T-cell (primary cell): Measurements from ENCODE around the gene NEUROG1. TPM values are rescaled to one million over a fixed set of nuclear protein-coding genes. Genes with fewer than 3 reads are reported as not detected.
"Not testable (repeated sequence)": the region's sequence is repeated elsewhere in the genome, so short reads cannot be mapped to it uniquely, and the experiment has no call there.

ENCODE experiments used
- ATAC-seq, 4 experiments: fragments of 200-7000 bp in 3 of 4; fragments of 150-1000 bp in 1 of 4; cut with Tn5 transposase; replicated peaks in 1 of 4; 1 replicate in 3 of 4; 2 replicates in 1 of 4; pipeline ENCODE4 v1.10.0; 2021; ENCODE audit warnings: moderate library complexity in 3 of 4, mild to moderate bottlenecking in 2 of 4, moderate number of reproducible peaks in 1 of 4
- CTCF ChIA-PET, 2 donors: fragments of 300-600 bp; sonication (Branson Sonifier 250); formaldehyde crosslinking; loops; one replicate each; lab custom pipeline; 2022; ENCODE audit warnings: antibody characterized with exemption in 2 of 2; lab: Charles Lee
- POLR2A ChIA-PET, 2 donors: fragments of 300-600 bp; sonication (Branson Sonifier 250); formaldehyde crosslinking; loops; one replicate each; lab custom pipeline; 2022; ENCODE audit warnings: antibody characterized with exemption in 2 of 2; lab: Charles Lee
- DNase-seq, 35 experiments: peaks; one replicate each; pipeline versions ENCODE4 v3.0.0 to v3.0.0-alpha.2; 2013 to 2023
- H3K27ac ChIP-seq: one replicate; pipeline ENCODE4 v1.5.1; 2013; ENCODE audit warnings: low read length
- H3K27me3 ChIP-seq, 2 experiments: replicated peaks in 1 of 2; 1 replicate in 1 of 2; 2 replicates in 1 of 2; pipeline versions ENCODE4 v1.6.1 to v1.7.0; 2013; ENCODE audit warnings: low read length in 1 of 2, mixed read lengths in 1 of 2; ENCODE audit not compliant: control insufficient read depth in 2 of 2, insufficient read depth in 2 of 2; ENCODE audit errors: extremely low read depth in 1 of 2
- H3K36me3 ChIP-seq, 2 donors: 1 replicate in 1 of 2; 2 replicates in 1 of 2; pipeline versions ENCODE4 v1.6.1 to v1.7.0; 2013; ENCODE audit warnings: low read length in 1 of 2; ENCODE audit not compliant: control insufficient read depth in 2 of 2, insufficient read depth in 1 of 2; ENCODE audit errors: extremely low read depth in 1 of 2
- H3K4me1 ChIP-seq, 2 experiments: 1 replicate in 1 of 2; 2 replicates in 1 of 2; pipeline versions ENCODE4 v1.6.1 to v1.7.0; 2013; ENCODE audit warnings: low read length in 2 of 2, mixed read lengths in 1 of 2; ENCODE audit not compliant: insufficient read depth in 2 of 2, control insufficient read depth in 1 of 2; ENCODE audit errors: extremely low read depth in 1 of 2
- H3K4me3 ChIP-seq, 2 donors: 1 replicate in 1 of 2; 2 replicates in 1 of 2; pipeline versions ENCODE4 v1.5.1 to v1.7.0; 2013; ENCODE audit warnings: mild to moderate bottlenecking in 2 of 2, low read length in 1 of 2, moderate library complexity in 1 of 2; ENCODE audit not compliant: control insufficient read depth in 1 of 2; ENCODE audit errors: extremely low read depth in 1 of 2
- H3K9me3 ChIP-seq: 2 replicates; pipeline ENCODE4 v1.7.0; 2013
- H3K27ac Mint-ChIP-seq, 2 donors: one replicate each; pipeline ENCODE4 v1.8.0; 2020 to 2021; ENCODE audit warnings: mild to moderate bottlenecking in 2 of 2, mixed read lengths in 2 of 2
- H3K27me3 Mint-ChIP-seq, 2 donors: one replicate each; pipeline ENCODE4 v1.8.0; 2021 to 2022; ENCODE audit warnings: mixed read lengths in 2 of 2
- H3K36me3 Mint-ChIP-seq: one replicate; pipeline ENCODE4 v1.8.0; 2021; ENCODE audit warnings: mixed read lengths
- H3K4me1 Mint-ChIP-seq, 3 donors: one replicate each; pipeline ENCODE4 v1.8.0; 2020 to 2022; ENCODE audit warnings: mixed read lengths in 3 of 3, mild to moderate bottlenecking in 1 of 3
- H3K4me3 Mint-ChIP-seq, 3 donors: one replicate each; pipeline ENCODE4 v1.8.0; 2020 to 2022; ENCODE audit warnings: mild to moderate bottlenecking in 3 of 3, mixed read lengths in 3 of 3, moderate library complexity in 3 of 3
- H3K9me3 Mint-ChIP-seq, 3 donors: one replicate each; pipeline ENCODE4 v1.8.0; 2020 to 2022; ENCODE audit warnings: mixed read lengths in 3 of 3
- WGBS: methylation state at CpG from one replicate; pipeline ENCODE4 v1.1.5; 2013; ENCODE audit warnings: missing lambda C conversion rate; ENCODE audit not compliant: insufficient coverage; 5-methylcytosine and 5-hydroxymethylcytosine counted together
- total RNA-seq, 35 experiments: library from RNA in 6 of 35; stranded (reverse) in 6 of 35; fragments of 120-200 nt in 1 of 35; gene quantifications; one replicate each; pipeline versions ENCODE4 v1.2.1 to v1.2.4 and lab custom pipeline; 2013 to 2026

Gene NEUROG1
- total RNA-seq, 5 donors from 2014 or later (not counting 1 experiment from before 2014, with no cell fraction given): not detected

DNA sequence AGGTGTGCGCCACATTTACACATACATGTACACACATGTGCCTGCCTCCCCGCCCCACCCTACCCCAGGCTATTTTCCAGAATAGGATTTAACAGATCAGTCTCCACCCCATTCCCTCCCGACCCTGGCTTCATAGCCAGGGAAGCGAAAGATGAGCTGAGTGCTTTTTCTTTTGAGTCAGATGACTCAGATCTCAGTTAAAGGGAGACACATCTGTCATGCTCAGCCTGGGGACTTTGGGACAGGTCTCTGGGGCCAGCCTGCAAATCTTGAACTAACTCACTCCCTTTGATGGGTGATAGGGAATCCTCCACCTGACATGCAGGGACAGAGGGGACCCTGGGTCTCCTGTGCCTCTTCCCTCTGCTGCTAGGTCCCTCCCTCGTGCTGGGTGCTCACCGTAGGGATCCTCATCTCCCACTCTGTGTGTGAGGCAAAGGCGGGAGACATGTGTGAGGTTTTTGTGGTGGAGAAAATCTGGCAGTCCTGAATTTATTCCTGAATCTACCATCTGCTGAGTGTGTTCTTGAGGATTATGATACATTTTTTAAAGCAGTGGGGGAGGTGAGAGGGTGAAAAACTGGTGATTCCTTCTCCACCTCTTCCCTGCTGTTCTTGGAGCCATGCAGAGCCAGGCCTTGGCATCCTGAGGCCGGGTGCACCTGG lies 37.7 kb downstream of the NEUROG1 start:
- Mint-ChIP-seq H3K4me3 (no peak overlapping the region), H3K4me1 (no peaks in the 10 kb centered on the region), H3K27me3 (peaks cover 43 to 49% of the 10 kb centered on the region in 2 donors), H3K27ac (no peak overlapping the region), H3K9me3 (no peaks in the 10 kb centered on the region), H3K36me3 (no peaks in the 10 kb centered on the region)
- Histone ChIP-seq H3K9me3 (no peaks in the 10 kb centered on the region), H3K4me3 (no peak overlapping the region), H3K27ac (no peak overlapping the region), H3K36me3 (no peaks in the 10 kb centered on the region), H3K27me3 (peaks cover under 1 to 23% of the 10 kb centered on the region in 2 experiments), H3K4me1 (no peaks in the 10 kb centered on the region)
- CTCF ChIA-PET: no interaction called here
- WGBS: 67% methylated on average over 3 of the region's 8 CpGs
- ATAC-seq: no peak
- DNase-seq: no peak
- POLR2A ChIA-PET: no interaction called here

DNA sequence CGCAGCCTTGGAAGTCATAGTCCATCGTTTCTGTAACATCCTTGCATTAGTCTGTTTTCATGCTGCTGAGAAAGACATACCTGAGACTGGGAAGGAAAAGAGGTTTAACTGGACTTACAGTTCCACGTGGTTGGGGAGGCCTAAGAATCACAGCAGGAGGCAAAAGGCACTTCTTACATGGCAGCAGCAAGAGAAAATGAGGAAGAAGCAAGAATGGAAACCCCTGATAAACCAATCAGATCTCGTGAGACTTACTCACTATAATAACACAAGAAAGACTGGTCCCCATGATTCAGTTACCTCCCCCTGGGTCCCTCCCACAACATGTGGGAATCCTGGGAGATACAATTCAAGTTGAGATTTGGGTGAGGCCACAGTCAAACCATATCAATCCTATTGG lies 40.2 kb downstream of the NEUROG1 start:
- DNase-seq, ATAC-seq, H3K27ac ChIP-seq, H3K4me3 ChIP-seq, H3K36me3 ChIP-seq, H3K4me1 ChIP-seq, CTCF ChIA-PET, H3K27ac Mint-ChIP-seq, H3K36me3 Mint-ChIP-seq, H3K9me3 Mint-ChIP-seq, H3K4me3 Mint-ChIP-seq, H3K9me3 ChIP-seq, H3K4me1 Mint-ChIP-seq, POLR2A ChIA-PET: not testable (repeated sequence)
- peaks cover 47 to 50% of the 10 kb centered on the region in 2 donors for H3K27me3 Mint-ChIP-seq
- H3K27me3 ChIP-seq: peaks cover 7 to 45% of the 10 kb centered on the region in 2 experiments
- 93% methylated on average over 2 of the region's 4 CpGs for WGBS

DNA sequence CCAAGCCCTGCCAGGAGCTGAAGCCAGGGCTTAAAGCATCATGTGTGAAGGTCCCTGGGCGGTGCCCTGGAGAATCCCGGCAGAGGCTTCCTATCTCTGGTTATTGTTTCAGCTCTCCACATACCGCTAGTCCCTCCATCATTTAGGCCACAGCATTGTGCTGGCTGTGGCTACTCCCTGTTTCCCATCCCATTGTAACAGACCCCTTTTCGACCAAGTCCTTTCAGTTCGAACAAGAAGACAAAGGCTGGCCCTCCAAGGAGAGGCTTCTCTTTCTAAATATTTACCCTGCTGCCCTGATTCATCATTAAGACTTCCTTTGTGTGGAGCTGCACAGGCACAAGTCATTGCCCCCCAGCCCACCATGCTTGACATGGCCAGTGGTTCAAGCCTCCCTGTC lies 41.6 kb downstream of the NEUROG1 start:
- Histone ChIP-seq H3K4me1 (peaks cover 0 to 2% of the 10 kb centered on the region in 2 experiments), H3K27ac (no peak overlapping the region), H3K27me3 (peaks cover 7 to 58% of the 10 kb centered on the region in 2 experiments), H3K9me3 (no peaks in the 10 kb centered on the region), H3K36me3 (no peaks in the 10 kb centered on the region), H3K4me3 (no peak overlapping the region)
- H3K27me3 Mint-ChIP-seq: peaks cover 47 to 54% of the 10 kb centered on the region in 2 donors
- no peak for DNase-seq
- H3K4me1 Mint-ChIP-seq: peaks cover 8% of the 10 kb centered on the region in 3 donors
- H3K27ac Mint-ChIP-seq: no peak overlapping the region
- H3K36me3 Mint-ChIP-seq: no peaks in the 10 kb centered on the region
- POLR2A ChIA-PET: no interaction called here
- no peak for ATAC-seq
- WGBS: 82% methylated on average over 5 of the region's 5 CpGs
- H3K9me3 Mint-ChIP-seq: no peaks in the 10 kb centered on the region
- no peak overlapping the region for H3K4me3 Mint-ChIP-seq
- CTCF ChIA-PET: no interaction called here

DNA sequence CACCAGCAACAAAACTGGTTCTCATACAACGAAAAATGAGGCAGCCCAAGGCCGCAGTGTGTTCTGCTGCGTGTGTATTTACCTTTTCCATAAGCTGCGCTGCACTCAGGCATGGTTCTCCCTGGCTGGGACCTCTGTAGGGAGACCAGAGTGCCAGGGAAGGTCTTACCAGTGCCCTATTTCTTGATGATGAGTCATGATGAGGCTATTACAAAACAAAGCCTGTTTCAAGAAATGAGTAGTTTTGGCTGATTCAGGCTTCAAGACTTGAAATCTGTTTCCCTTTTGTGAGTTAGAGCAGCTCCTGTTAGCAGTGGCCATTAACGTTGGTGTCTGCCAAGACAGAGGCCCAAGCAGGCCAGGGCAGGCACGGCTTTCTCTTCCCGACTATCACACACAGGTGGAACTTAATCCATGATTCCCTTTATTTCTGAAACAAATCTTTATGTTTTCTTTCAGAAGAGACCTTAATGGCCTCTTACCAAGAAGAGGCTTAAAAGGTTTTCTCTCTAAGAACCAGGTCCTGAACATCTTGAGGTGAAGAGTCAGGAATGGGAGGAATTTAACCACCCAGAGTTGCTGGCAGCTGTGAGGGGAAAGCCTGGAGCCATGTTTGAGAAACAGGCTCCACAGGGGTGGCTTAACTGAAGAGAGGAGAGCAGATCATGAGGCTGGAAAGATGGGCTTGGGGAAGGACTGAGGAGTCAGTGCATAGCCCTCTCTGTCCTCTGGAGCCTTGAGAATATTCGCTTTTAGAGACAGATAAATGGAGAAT lies 42.2 kb downstream of the NEUROG1 start:
- Histone ChIP-seq H3K27ac (no peak overlapping the region), H3K4me3 (no peak overlapping the region), H3K36me3 (no peaks in the 10 kb centered on the region), H3K27me3 (peaks cover 7 to 61% of the 10 kb centered on the region in 2 experiments), H3K9me3 (no peaks in the 10 kb centered on the region), H3K4me1 (peaks cover 0 to 2% of the 10 kb centered on the region in 2 experiments)
- peaks cover 47 to 57% of the 10 kb centered on the region in 2 donors for H3K27me3 Mint-ChIP-seq
- no peak for DNase-seq
- peaks cover 8 to 9% (median 8%) of the 10 kb centered on the region in 3 donors for H3K4me1 Mint-ChIP-seq
- no peaks in the 10 kb centered on the region for H3K9me3 Mint-ChIP-seq
- no peak for ATAC-seq
- no peak overlapping the region for H3K27ac Mint-ChIP-seq
- no peak overlapping the region for H3K4me3 Mint-ChIP-seq
- no peaks in the 10 kb centered on the region for H3K36me3 Mint-ChIP-seq
- CTCF ChIA-PET: interaction anchor here in 1 of 2 donors (0.6 kb wide), 1 partner anchor 12 kb away, joined by 5 read pairs; no protein-coding TSS in a partner anchor
- WGBS: 68% methylated on average over 8 of the region's 8 CpGs
- POLR2A ChIA-PET: no interaction called here

DNA sequence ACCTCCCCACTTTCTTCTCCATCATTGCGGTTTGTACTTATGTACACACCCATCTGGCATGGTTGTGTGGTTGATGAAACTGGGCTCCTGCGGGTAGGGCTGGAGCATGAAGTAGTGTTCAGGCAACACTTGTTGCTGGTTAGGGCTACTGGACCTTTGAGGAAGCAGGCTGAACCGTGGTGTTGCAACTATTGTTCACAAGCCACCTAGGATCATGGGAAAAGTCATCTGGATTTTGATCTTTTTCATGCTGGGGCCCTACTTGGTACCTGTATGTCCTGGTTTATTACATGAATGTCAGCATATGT lies 43.5 kb downstream of the NEUROG1 start:
- Mint-ChIP-seq H3K4me3 (no peak overlapping the region), H3K36me3 (no peaks in the 10 kb centered on the region), H3K27me3 (peaks cover 60 to 65% of the 10 kb centered on the region in 2 donors), H3K27ac (no peak overlapping the region), H3K9me3 (no peaks in the 10 kb centered on the region), H3K4me1 (peaks cover 8 to 13% (median 10%) of the 10 kb centered on the region in 3 donors)
- Histone ChIP-seq H3K36me3 (no peaks in the 10 kb centered on the region), H3K27me3 (peaks cover 9 to 69% of the 10 kb centered on the region in 2 experiments), H3K9me3 (no peaks in the 10 kb centered on the region), H3K4me3 (no peak overlapping the region), H3K27ac (no peak overlapping the region), H3K4me1 (peaks cover 0 to 2% of the 10 kb centered on the region in 2 experiments)
- DNase-seq (no peak), ATAC-seq (no peak)
- CTCF ChIA-PET: no interaction called here
- POLR2A ChIA-PET: no interaction called here
- WGBS: 48% methylated on average over 2 of the region's 3 CpGs

DNA sequence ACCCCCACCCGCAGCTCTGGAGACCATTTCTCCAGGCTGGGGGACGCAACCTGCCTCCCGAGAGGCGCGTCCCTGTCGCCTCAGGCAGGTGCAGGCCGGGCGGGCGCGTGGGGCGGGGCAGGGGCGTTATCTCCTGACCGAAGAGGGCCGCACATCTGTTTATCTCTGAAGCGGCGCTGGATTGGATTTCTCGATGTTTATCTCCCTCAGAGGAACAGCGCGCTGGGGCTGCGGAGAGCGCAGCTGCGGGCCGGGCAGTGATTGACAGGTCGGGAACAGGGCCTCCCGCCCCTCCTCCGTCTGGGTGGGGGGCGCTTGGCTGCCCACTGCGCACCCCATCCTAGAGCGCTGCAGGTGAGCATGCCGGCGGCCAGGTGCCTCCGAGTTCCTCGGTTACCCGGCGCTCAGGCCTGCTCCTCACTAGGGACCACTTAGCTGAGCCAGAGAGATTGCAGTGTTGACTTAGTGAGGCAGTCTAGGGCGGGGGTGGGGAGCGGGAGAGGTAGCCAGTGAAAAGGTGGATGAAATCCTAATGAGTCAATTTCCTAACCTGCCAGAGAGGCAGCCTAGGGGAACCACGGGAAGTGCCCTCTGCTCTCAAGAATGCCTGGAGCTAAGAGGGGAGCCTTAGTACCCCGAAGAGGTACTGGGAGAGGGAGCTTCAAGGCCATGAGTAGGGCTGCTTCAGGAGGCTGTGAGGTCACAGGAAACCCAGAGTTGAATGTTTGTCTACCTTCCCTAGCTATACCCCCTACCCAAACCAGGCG lies 44.0 kb downstream of the NEUROG1 start:
- 7% methylated on average over 26 of the region's 40 CpGs for WGBS
- Histone ChIP-seq H3K4me3 (no peak overlapping the region), H3K36me3 (no peaks in the 10 kb centered on the region), H3K27me3 (peaks cover 10 to 74% of the 10 kb centered on the region in 2 experiments), H3K9me3 (no peaks in the 10 kb centered on the region), H3K27ac (no peak overlapping the region), H3K4me1 (peaks cover 0 to 2% of the 10 kb centered on the region in 2 experiments)
- CTCF ChIA-PET: no interaction called here
- DNase-seq (no peak), ATAC-seq (no peak)
- Mint-ChIP-seq H3K27ac (no peak overlapping the region), H3K27me3 (peaks cover 62 to 65% of the 10 kb centered on the region in 2 donors), H3K36me3 (no peaks in the 10 kb centered on the region), H3K4me3 (no peak overlapping the region), H3K4me1 (peaks cover 8 to 13% (median 10%) of the 10 kb centered on the region in 3 donors), H3K9me3 (no peaks in the 10 kb centered on the region)
- POLR2A ChIA-PET: no interaction called here
